Measurements from ENCODE around the gene EVL. TPM values are rescaled to one million over a fixed set of nuclear protein-coding genes. Genes with fewer than 3 reads are reported as not detected.
"Not testable (repeated sequence)": the region's sequence is repeated elsewhere in the genome, so short reads cannot be mapped to it uniquely, and the experiment has no call there.

EVL gene
- total RNA-seq, 1 donor from 2014 or later = 285 TPM

GRCh38 chr14:100170880-100171279, 105.7 kb downstream of the EVL start:
- Mint-ChIP-seq H3K4me1 (peaks cover 6% of the 10 kb centered on the region), H3K27me3 (peaks cover 28% of the 10 kb centered on the region), H3K36me3 (ENCODE audit: low read depth) (no peaks in the 10 kb centered on the region), H3K27ac (no peak overlapping the region), H3K9me3 (no peaks in the 10 kb centered on the region), H3K4me3 (no peak overlapping the region)
- intact Hi-C loops (cut with micrococcal nuclease) = no loop called here
- no peak for DNase-seq

- intact Hi-C loops (cut with micrococcal nuclease) = no loop called here
- Mint-ChIP-seq H3K4me1 (no peaks in the 10 kb centered on the region), H3K9me3 (no peaks in the 10 kb centered on the region), H3K4me3 (no peak overlapping the region), H3K36me3 (ENCODE audit: low read depth) (no peaks in the 10 kb centered on the region), H3K27me3 (peaks cover 20% of the 10 kb centered on the region), H3K27ac (no peak overlapping the region)
- no peak for DNase-seq
Observed at GRCh38 chr14:100172811-100173210, 107.6 kb downstream of the EVL start.

DNA sequence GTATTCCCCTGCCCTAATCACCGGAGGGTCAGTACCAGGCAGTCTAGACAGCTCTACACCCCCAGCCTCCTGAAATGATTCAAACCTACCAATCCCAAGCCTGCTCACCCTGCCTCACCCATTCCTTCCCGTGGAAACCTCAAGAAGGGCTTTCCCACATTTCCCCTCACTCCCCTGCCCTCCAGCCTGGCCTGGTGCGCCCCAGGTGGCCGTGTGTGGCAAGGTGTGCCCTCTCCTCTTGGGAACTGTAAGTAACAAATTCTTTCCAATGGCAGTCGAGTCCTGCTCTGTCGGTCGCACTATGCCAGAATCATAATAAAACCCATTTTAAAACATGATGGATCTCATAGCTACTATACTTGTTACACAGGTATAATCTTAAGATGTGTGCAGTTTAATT, 108.1 kb downstream of the EVL start:
- peaks cover 20% of the 10 kb centered on the region for H3K27me3 Mint-ChIP-seq
- DNase-seq = no peak
- H3K4me3 Mint-ChIP-seq = no peak overlapping the region
- no peaks in the 10 kb centered on the region for H3K4me1 Mint-ChIP-seq
- H3K27ac Mint-ChIP-seq = no peak overlapping the region
- intact Hi-C loops (cut with micrococcal nuclease) = no loop called here
- no peaks in the 10 kb centered on the region for H3K36me3 Mint-ChIP-seq (ENCODE audit: low read depth)
- no peaks in the 10 kb centered on the region for H3K9me3 Mint-ChIP-seq

DNA sequence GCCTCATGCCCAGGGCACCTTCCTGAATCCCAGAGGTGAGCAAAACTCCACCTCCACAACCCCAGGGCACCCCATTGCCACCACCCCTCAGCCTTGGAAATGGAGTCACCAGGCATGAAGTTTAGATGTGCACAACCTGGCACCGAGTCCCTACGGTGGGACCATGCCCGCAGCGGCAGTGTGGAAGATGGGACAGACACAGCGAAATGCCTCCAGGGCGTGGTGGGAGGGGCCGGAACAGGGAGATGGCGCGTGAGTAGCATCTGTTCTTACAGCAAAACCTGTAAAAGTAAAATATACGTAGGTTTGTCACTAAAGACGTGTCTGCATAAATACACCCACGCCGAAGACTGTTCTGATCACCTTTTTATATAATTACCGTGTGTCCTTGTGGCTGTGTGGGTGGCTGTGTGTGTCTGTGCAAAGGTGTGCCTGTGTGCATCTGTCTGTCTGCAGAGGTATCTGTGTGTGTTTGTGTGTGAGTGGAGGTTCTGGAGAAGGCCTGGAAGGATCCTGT, 111.6 kb downstream of the EVL start:
- H3K36me3 Mint-ChIP-seq (ENCODE audit: low read depth) = no peaks in the 10 kb centered on the region
- H3K4me1 Mint-ChIP-seq = no peaks in the 10 kb centered on the region
- peaks cover 12% of the 10 kb centered on the region for H3K27me3 Mint-ChIP-seq
- no peaks in the 10 kb centered on the region for H3K9me3 Mint-ChIP-seq
- no peak overlapping the region for H3K4me3 Mint-ChIP-seq
- H3K27ac Mint-ChIP-seq = no peak overlapping the region
- intact Hi-C loops (cut with micrococcal nuclease) = no loop called here
- DNase-seq = no peak

DNA sequence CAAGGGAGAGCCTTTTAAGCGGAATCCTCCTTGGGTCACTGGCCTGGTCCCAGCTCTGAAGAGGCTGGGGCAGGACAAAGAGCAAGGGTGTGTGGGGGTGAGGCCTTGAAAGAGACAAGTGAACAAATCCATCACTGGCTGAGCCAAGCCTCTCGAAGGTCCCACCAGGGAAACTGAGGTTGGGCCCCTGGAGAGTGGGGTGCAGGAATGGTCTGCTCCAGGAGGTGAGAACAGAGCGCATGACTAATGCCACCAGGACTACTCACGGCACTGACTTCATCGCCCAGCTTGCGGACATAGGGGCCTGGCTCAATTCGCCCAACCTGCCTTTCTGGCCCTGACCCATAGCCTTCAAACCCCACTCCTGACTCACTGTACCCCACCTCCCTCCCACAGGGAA, 113.5 kb downstream of the EVL start:
- intact Hi-C loops (cut with micrococcal nuclease) = no loop called here
- H3K9me3 Mint-ChIP-seq = no peaks in the 10 kb centered on the region
- no peak overlapping the region for H3K4me3 Mint-ChIP-seq
- no peaks in the 10 kb centered on the region for H3K4me1 Mint-ChIP-seq
- no peak overlapping the region for H3K27ac Mint-ChIP-seq
- peaks cover 6% of the 10 kb centered on the region for H3K27me3 Mint-ChIP-seq
- no peaks in the 10 kb centered on the region for H3K36me3 Mint-ChIP-seq (ENCODE audit: low read depth)
- DNase-seq = no peak

DNA sequence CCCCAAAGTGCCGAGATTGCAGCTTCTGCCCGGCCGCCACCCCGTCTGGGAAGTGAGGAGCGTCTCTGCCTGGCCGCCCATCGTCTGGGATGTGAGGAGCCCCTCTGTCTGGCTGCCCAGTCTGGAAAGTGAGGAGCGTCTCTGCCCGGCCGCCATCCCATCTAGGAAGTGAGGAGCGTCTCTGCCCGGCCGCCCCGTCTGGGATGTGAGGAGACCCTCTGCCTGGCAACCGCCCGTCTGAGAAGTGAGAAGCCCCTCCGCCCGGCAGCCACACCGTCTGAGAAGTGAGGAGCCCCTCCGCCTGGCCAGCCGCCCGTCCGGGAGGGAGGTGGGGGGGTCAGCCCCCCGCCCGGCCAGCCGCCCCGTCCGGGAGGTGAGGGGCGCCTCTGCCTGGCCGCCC, 115.4 kb downstream of the EVL start:
- not testable (repeated sequence) for H3K36me3 Mint-ChIP-seq (ENCODE audit: low read depth)

DNA sequence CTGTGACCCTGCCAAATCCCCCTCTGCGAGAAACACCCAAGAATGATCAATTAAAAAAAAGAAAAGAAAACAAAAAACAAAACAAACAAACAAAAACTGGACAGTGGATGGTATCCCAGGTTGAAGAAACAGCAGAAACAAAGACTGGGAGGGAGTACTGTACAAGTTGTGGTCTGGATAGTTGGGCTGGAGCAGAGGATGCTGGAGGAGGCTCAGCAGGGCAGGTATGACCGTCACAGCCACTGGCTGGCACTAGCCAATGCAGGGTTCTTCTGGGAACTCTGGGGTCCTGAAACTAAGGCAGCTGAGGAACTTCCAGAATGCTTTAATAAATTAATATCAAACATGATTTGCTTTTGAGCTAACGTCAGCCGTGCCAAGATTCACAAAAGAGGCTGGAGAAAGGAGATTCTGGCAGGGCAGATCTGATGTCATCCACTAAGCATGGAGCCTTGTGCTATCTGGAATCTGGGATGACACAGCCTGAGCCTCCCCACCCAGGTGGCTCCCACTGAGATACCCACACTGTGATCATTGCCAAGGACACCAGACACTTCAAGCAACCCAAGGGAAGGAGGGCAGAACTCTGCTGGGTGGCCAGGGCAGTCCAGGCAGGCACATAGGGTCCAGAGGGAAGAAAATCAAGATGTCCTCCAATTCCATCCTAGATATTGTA, 116.8 kb downstream of the EVL start:
- DNase-seq; H3K9me3 Mint-ChIP-seq; H3K27ac Mint-ChIP-seq; H3K36me3 Mint-ChIP-seq (ENCODE audit: low read depth); H3K27me3 Mint-ChIP-seq; H3K4me1 Mint-ChIP-seq; H3K4me3 Mint-ChIP-seq; intact Hi-C loops (cut with micrococcal nuclease): not testable (repeated sequence)

More for the DNA sequence above, 115.4 kb downstream of the EVL start:
- H3K9me3 Mint-ChIP-seq; H3K27me3 Mint-ChIP-seq; H3K4me1 Mint-ChIP-seq; DNase-seq; intact Hi-C loops (cut with micrococcal nuclease); H3K27ac Mint-ChIP-seq; H3K4me3 Mint-ChIP-seq: not testable (repeated sequence)

DNA sequence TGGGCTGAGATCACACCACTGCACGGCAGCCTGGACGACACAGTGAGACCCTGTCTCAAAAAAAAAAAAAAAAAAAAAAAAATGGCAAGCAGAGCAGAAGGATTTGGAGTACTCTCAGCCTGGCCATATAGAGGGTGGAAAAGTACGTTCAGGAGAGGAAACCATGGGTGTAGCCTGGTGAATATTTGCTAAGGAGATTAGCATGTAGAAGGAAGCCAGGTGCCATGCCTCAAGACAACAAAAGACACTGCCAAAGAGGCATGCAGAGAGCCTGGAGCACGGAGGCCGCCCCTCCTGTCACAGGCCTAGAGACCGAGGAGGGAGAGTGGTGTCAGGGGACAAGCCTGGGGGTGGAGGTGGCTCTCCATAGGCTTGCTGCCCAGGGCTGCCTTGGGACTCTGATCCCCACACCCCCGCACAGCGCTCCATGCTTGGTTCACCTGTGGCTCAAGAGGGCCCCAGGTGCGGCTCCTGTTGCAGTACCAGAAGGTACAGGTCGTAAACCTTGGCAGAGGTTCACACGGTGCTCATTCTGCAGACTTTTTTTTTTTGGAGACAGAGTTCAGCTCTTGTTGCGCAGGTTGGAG, 122.1 kb downstream of the EVL start:
- Mint-ChIP-seq H3K36me3 (ENCODE audit: low read depth) (no peaks in the 10 kb centered on the region), H3K27me3 (no peaks in the 10 kb centered on the region)
- no peak for DNase-seq

GRCh38 chr14:100188392-100189030, 123.3 kb downstream of the EVL start:
- Mint-ChIP-seq H3K4me3 (no peak overlapping the region), H3K27ac (no peak overlapping the region), H3K4me1 (peaks cover 7% of the 10 kb centered on the region), H3K36me3 (ENCODE audit: low read depth) (no peaks in the 10 kb centered on the region), H3K27me3 (no peaks in the 10 kb centered on the region), H3K9me3 (no peaks in the 10 kb centered on the region)
- intact Hi-C loops (cut with micrococcal nuclease) = no loop called here
- no peak for DNase-seq

More for the DNA sequence above, 122.1 kb downstream of the EVL start:
- intact Hi-C loops (cut with micrococcal nuclease) = no loop called here
- no peaks in the 10 kb centered on the region for H3K9me3 Mint-ChIP-seq
- H3K4me1 Mint-ChIP-seq = peaks cover 3% of the 10 kb centered on the region
- H3K27ac Mint-ChIP-seq = no peak overlapping the region
- H3K4me3 Mint-ChIP-seq = no peak overlapping the region

GRCh38 chr14:100190126-100190525, 124.9 kb downstream of the EVL start:
- intact Hi-C loops (cut with micrococcal nuclease) = no loop called here
- Mint-ChIP-seq H3K4me3 (no peak overlapping the region), H3K4me1 (peaks cover 12% of the 10 kb centered on the region), H3K27me3 (no peaks in the 10 kb centered on the region), H3K9me3 (no peaks in the 10 kb centered on the region), H3K36me3 (ENCODE audit: low read depth) (no peaks in the 10 kb centered on the region), H3K27ac (no peak overlapping the region)
- DNase-seq = no peak

DNA sequence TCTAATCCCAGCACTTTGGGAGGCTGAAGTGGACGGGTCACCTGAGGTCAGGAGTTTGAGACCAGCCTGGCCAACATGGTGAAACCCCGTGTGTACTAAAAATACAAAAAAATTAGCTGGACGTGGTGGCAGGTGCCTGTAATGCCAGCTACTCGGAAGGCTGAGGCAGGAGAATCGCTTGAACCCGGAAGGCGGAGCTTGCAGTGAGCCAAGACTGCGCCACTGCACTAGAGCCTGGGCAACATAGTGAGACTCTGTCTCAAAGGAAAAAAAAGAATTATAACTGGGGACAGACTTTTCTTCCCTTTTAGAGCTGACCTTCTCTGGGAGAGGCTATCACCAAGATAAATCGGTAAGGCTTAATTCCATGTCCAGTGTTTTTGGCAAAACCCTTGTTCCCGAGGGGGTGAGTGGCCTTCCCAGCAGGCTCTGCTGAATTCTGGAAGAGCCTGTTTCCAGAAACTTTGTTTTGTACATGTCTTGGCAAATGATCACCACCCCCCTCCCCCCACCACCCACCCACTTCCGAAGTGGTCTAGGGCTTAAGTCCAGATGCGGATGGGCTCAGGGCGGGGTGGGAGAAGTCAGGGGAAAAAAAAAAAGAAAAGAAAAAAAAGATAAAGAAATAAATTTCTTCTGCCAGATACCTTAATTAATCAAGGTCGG, 126.5 kb downstream of the EVL start:
- no peak overlapping the region for H3K4me3 Mint-ChIP-seq
- no peak for DNase-seq
- H3K27me3 Mint-ChIP-seq = no peaks in the 10 kb centered on the region
- no peaks in the 10 kb centered on the region for H3K9me3 Mint-ChIP-seq
- peaks cover 9% of the 10 kb centered on the region for H3K4me1 Mint-ChIP-seq
- H3K36me3 Mint-ChIP-seq (ENCODE audit: low read depth) = no peaks in the 10 kb centered on the region
- H3K27ac Mint-ChIP-seq = peak overlapping the region; percentile 93
- intact Hi-C loops (cut with micrococcal nuclease) = loop anchor here (2.0 kb wide), 3 partner anchors 83 to 127 kb away; partner anchors contain the start of gene EVL

DNA sequence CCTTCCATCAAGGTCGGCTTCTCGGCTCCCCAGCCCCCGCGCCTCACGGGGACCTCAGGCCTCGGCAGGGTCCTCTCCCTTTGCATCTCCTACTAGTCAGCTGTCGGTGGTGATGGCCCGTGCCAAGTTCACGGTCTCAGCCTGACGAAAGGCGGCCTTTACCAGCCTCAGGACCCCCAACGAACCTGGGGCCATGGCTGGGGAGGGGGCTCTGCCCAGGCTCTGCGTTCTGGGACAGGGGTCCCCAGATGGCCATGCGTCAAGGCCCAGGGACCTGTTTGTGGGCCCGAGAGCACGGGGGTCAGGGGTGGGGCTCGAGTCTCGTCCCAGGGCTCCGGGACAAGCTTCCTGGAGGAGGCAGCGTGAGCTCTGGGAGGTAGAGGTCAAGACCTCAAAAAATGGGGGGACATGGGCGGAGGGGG, 127.0 kb downstream of the EVL start:
- Mint-ChIP-seq H3K36me3 (ENCODE audit: low read depth) (no peaks in the 10 kb centered on the region), H3K4me1 (peaks cover 9% of the 10 kb centered on the region), H3K4me3 (peak overlapping the region; percentile 74), H3K27ac (peak overlapping the region; percentile 93), H3K9me3 (no peaks in the 10 kb centered on the region), H3K27me3 (no peaks in the 10 kb centered on the region)
- intact Hi-C loops (cut with micrococcal nuclease) = loop anchor here (2.0 kb wide), 3 partner anchors 83 to 127 kb away; partner anchors contain the start of gene EVL
- DNase-seq = no peak

- Mint-ChIP-seq H3K27ac (peak overlapping the region; percentile 93), H3K4me3 (peak overlapping the region; percentile 74), H3K27me3 (no peaks in the 10 kb centered on the region), H3K36me3 (ENCODE audit: low read depth) (no peaks in the 10 kb centered on the region), H3K4me1 (peaks cover 9% of the 10 kb centered on the region), H3K9me3 (no peaks in the 10 kb centered on the region)
- DNase-seq = peak; percentile 100
- intact Hi-C loops (cut with micrococcal nuclease) = loop anchor here (1.0 to 2.0 kb wide), 7 partner anchors 21 to 221 kb away; partner anchors contain the start of gene EVL
Observed at GRCh38 chr14:100192672-100193416, 127.6 kb downstream of the EVL start.

All from activated CD4-positive, alpha-beta T cell treated with anti-CD3 and anti-CD28 coated beads, Interleukin-2, amount 10 ng/mL, durations not matched to agents 24 days and 14 days (primary cell).